ENCODE results near the gene GTF2H4.

Gene GTF2H4

DNA sequence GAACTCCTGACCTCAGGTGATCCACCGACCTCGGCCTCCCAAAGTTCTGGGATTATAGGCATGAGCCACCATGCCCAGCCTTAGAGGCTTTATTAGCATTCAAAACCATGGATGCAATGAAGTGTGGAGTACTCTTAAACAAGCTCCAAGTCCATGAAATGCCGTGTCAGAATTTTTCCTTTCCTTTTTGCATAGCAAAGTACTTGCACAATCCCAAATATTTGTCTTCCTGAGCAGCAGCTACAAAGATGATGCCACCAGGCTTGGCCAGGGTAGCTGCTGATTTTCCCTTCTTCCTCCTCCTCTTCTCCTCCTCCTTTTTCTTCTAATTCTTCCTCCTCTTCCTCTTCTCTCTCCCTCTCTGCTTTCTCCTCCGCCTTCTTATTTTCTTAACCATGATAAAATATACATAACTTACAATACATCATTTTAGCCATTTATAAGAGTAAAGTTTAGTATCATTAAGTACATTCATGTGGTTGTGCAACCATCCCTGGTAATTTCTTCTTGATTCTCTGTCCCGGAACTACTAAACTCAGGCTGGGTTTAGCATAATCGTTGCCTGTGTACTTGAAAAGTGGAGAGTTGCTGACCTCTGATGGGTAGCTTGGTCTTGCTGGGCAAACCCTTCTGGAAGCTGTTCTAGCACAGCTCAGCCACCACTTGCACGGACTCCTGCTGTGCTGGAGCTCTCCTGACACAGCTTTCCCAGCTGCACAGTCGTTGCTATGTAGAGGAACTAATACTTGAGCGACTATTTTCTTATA lies 53.1 kb downstream of the GTF2H4 start:
- DNase-seq = no peak

GRCh38 chr6:30962716-30963115 lies 54.7 kb downstream of the GTF2H4 start:
- DNase-seq = no peak

DNA sequence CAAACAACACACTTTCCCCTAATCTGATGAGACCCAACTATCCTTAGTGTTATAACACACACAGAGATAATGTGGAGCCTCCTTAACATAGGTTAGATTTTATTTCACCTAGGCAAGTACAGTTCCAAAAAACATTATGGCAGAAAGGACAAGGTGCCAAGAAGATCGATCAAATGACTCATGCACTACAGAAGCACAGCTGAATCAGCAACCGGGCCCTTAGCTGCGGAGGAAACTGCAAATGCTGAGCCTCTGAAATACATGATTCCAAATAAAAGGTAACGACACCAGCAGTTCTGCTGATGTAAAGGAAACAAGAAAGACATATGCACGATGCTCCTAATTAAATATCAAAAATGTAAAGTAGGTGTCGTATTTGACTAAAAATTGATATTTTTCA lies 55.6 kb downstream of the GTF2H4 start:
- no peak for DNase-seq

Measured in activated naive CD4-positive, alpha-beta T cell treated with Interleukin-2 at 50 U/mL for 16 hours (primary cell).